Glomerular endothelial cell (primary cell): Measurements from ENCODE around the gene PARP16. TPM values are rescaled to one million over a fixed set of nuclear protein-coding genes. Genes with fewer than 3 reads are reported as not detected.
"Not testable (repeated sequence)": the region's sequence is repeated elsewhere in the genome, so short reads cannot be mapped to it uniquely, and the experiment has no call there.

Source experiments
- DNase-seq: peaks from one replicate; pipeline ENCODE4 v3.0.0-alpha.2; 2011; ENCODE audit warnings: low read depth, low spot score; ENCODE audit errors: extremely low read depth
- total RNA-seq: library from RNA; depleted of rRNA; stranded (reverse); fragments of >200 nt; gene quantifications from 2 replicates; pipeline ENCODE4 v1.2.3, GENCODE V29; 2015

The PARP16 gene
- total RNA-seq, 1 donor from 2014 or later, result 9.0 TPM

DNA sequence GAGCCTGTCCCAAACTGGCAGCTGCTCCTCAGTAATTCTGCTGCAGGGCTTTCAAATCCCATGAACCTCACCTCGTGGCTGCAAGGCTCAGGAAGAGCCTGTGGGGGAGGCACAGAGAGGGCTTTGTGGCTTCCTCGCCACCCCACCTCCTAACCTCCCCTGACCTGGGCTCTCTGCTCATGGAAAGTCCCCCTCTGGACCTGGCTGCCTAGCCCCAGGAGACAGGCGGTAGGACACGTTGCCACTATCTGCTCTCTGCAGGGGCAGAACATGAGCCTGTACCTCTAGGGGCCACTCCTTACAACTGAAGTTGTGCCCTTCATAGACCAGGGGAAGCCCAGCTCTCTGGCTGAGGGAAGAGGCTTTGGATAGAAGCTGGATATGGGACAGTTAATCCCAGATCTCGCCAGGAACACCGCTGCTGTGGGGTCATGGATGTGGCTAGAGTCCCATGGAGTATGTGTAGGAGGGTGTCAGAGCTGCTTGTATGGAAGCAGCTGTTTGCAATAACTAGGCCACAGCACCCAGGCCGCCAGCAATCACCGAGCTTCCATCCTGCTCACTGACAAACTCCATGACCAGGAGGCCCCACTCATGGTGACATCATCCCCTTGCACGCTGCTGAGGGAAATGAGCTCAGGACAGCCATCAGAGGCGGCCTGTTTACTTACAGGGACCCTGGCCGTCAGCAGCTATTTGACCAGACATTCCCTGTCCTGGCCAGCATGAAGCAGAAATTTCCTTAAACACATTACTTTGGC is 41.4 kb downstream of the PARP16 start:
- DNase-seq, result no peak

DNA sequence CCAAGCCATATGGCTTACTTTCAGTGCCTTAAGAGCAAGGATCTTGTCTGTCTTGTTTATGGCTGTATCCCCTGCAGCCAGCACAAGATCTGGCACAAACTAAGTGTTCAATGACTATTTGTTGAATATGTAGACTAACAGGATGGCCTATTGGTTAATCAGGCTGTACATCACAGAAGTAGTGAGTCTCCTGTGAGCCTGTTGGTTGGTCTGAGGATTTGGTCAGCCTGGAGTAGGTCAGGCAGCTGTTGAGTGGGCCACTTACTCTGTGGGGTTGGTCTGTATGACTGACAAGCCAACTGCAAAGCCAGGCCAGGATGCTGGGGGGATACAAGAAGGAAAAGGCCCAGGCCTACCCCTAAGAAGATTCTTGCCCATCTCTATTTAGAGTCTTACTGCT is 42.0 kb downstream of the PARP16 start:
- no peak for DNase-seq

DNA sequence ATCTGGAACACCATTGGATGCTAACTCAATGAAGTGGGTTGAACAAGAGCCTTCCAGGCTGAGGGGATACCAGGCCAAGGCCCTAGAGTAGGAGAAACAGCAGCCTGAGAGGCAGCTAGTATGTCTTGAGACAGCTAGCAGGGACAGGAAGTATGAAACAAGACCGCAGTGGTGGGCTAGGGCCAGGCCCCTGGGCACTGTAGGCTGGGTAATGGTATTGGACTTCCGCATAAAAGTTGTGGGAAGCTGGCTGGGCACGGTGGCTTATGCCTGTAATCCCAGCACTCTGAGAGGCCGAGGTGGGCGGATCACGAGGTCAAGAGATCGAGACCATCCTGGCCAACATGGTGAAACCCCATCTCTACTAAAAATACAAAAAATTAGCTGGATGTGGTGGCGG is 50.2 kb downstream of the PARP16 start:
- not testable (repeated sequence) for DNase-seq

DNA sequence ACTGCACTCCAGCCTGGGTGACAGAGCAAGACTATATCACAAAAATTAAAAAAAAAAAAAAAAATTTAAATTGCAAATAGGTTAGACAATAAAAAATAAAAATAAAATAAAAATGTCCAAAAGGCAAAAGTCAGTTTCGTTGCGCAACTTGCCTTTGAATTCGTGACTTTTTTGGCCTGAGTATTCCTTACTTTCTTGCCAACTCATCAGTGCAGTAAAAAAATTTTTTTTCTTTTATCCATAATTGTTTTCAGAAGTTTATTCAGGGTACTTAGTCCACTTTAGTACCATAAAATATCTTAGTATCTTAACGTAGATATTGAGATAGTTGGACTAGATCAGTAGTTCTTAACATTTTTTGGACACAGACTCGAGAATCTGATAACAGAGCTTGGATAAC is 53.0 kb downstream of the PARP16 start:
- no peak for DNase-seq

DNA sequence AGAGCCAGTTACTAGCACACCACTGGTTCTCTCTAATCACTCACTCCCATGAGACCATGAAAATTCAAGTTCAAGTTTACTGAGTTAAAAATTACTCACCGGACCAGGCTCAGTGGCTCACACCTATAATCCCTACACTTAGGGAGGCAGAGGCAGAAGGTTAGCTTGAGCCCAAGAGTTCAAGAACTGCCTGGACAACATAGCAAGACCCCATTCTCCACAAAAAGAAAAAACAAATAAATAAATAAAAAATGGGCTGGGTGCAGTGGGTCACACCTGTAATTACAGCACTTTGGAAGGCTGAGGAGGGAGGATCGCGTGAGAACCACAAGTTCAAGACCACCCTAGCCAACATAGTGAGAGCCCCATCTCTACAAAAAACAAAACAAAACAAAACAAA is 54.2 kb downstream of the PARP16 start:
- no peak for DNase-seq

DNA sequence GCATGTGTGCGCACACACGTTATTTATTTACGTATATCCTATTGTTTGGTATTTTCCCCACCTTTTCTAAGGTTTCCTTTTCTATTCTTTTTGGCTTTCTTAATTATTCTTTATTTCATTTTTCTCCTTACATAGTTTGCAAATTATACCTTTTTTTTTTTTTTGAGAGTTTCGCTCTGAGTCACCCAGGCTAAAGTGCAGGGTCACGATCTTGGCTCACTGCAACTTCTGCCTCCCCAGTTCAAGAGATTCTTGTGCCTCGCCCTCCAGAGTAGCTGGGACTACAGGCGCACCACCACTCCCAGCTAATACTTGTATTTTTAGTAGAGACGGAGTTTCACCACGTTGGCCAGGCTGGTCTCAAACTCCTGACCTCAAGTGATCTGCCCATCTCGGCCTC is 55.4 kb downstream of the PARP16 start:
- DNase-seq, result no peak

DNA sequence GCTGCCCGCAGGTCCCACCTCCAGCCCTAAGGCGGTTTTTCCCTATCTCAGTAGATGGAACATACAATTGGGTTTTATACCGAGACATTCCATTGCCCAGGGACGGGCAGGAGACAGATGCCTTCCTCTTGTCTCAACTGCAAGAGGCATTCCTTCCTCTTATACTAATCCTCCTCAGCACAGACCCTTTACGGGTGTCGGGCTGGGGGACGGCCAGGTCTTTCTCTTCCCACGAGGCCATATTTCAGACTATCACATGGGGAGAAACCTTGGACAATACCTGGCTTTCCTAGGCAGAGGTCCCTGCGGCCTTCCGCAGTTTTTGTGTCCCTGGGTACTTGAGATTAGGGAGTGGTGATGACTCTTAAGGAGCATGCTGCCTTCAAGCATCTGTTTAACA is 59.8 kb downstream of the PARP16 start:
- DNase-seq, result not testable (repeated sequence)

DNA sequence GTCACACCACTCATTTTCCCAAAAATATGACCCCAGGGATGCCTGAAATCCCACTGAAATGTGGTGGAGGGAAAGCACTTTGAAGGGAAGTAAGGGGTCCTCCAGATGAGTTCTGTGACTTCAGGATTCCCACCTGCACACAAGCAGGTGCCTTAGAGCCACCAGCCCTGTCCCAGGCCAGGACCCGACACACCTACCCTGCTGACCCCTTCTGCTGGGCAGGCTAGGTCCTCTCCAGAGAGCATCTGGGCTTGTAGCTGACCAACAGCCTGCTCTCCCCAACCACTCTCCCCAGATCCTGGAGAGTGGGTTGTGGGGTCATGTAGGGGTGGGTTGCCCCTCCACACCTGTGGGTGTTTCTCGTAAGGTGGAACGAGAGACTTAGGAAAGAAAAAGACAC is 60.5 kb downstream of the PARP16 start:
- no peak for DNase-seq

DNA sequence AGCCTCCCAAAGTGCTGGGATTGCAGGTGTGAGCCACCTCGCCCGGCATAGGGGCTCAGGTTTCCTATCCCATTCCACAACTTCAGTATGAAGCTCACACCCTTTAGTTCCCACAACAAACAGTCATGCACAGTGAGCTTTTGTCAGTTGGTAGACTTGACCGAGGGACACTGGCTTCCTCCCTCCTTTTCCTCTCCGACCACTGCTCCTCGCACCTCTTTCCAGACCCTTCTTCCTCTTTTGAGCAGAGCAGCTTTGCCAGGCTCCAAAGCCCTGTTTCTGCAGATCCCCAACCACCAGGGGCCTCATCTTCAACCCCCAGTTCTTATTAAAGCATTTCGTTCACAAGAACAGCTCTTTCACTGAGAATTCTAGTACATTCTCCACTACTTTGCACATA is 62.7 kb downstream of the PARP16 start:
- DNase-seq, result no peak

DNA sequence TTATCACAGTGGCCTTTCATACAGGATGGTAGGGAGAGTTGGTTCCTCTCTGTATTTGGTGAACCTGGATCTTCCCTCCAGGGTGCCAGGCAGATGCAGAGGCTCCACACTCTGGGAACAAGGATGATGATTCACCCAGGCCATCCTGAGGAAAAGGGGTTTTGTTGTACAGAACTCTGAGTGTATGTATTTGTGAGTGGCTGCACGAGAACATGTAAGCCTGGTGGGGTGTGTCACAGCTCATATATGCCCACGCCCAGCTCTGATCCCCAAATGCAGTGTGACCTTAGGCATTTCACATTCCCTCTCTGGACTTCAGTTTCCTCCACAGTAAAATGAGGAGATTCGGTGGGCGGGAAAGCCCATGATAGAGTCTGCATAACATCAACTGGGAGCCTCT is 63.8 kb downstream of the PARP16 start:
- no peak for DNase-seq

DNA sequence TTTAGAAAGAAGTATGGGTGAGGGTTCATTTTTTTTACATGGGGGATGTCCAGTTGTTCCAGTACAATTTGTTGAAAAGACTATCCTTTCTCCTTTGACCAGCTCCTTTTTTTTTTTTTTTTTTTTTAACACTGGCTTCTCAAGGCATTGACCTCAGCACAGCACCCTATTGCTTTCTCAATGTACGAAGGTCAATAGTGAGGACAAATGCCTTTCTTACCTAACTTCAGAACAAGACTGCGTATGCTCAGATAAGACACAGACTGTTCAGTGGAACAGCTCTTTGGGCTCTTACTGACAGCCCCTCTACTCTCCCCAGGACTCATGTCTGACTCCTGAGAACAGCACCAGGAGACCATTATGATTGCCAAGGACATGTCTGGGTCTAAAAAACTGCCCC is 65.0 kb downstream of the PARP16 start:
- no peak for DNase-seq

DNA sequence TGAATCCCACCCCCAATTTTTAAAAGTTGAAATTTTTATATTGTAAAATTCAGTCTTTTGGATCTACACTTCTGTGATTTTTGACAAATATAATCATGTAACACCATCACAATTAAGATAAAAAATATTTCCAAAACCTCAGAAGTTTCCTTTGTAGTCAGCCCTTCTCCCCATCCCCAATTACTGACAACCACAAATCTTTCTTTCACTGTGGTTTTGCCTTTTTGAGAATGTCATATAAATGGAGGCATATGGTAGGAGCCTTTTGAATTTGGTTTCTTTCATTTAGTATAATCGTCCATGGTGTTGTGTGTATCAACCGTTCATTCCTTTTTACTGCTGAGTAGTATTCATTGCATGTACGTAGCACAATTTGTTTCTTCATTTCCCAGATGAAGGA is 67.5 kb downstream of the PARP16 start:
- no peak for DNase-seq

DNA sequence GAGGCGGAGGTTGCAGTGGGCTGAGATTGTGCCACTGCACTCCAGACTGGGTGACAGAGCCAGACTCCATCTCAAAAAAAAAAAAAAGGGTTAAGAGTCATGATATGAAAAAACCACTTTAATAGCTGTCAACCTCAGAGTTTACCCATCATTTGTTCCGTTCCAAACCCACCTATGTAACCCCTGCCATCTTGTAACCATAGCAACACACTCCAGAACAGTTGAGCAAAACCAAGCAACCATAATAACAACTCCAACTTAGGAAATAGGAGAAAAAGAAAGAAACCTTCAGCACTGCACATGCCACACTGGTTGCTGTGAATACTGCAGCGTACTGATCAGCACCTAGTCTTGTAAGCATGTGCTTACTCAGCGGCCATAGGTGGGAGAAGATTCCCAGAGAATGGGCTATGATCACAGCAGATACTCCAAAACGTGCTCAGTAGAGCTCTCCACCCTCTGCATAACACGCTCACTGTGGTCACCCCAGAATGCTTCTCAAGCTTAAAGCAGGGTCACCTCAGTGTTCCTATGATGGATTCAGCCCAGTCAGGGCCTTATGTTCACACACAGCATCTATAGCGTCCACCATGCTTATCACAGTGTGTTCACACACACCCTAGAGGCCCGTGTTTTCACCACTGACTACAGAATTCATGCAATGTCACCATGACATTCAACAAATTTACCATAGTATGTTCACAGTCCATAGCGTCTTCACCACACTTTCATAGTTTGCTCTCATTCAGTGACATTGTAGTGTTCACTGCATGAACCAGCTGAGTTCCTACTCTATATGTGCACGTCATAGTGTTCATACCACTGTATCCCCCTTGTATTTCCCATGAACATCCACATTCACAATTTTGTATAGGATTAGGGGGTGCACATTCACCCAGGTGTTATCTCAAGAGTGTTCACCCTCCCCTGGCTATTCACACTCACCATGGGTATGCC is 68.9 kb downstream of the PARP16 start:
- no peak for DNase-seq

DNA sequence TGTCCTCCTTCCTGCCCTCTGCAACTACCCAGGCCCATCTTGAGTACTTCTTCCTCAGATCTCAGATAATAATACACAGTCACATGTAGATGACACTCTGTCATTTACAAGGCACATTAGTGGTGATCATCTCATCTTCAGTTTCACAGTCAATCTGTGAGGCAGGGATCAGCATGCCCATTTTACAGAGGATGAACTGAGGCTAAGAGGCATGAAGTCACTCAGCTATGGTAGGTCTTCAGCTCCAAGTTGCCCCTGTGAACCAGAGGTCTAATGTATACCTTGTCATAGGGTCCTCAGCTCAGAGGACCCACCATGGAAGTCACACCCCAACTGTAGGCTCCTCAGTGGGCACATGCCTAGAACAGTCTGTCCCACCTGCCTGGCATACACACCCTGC is 71.2 kb downstream of the PARP16 start:
- no peak for DNase-seq

DNA sequence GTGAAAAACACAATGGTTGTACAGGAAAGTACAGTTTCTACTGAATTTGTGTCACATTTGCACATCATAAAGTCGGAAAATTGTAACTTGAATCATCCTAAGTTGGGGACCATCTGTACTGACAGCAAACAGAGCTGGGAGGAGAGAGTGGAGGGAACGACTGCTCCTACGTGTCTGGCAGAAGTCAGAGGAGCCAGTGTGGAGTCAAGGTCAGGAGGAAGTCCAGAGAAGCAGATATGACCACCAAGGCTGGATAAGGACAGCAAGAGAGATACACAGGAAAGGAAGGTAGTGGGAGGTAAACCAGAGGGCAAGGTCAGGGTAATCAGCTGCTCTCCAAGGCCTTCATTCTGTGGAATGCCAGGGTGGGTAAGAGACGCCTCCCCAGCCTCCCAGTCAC is 72.7 kb downstream of the PARP16 start:
- DNase-seq, result no peak

DNA sequence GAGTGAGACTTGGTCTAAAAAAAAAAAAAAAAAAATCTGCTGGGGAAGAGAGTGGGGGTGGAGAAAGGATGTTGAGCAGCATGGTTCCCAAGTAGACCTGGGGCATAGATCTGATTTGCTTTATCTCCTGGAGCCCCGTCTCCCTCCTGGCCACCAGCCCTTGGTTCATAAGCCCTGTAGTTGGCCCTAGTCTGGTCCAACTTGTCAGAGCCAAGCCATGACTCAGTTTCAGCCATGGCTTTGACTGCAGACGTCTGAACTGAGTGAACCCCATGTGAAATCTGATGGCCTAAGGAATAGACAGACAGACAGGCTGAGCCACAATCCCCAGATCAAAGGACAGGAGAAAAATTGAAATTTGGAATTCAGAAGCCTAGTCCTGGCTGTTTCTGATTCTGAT is 73.4 kb downstream of the PARP16 start:
- no peak for DNase-seq

DNA sequence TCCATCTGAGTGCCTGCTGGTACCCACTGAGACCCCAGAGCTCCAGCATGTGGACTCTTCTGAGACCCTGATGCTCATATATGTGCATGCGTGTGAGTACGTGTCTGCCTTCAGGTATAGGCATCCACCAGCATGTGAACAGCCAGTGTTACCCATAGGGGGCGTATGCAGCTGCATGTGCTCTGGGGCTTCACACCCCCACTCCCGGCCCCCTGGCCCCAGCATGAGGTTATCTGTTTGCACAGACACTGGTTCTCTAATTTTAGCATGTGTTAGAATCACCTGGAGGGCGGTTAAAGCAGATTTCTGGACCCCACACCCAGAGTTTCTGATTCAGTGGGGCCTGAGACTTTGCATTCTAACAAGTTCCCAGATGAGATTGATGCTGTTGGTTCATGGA is 74.6 kb downstream of the PARP16 start:
- DNase-seq, result no peak

DNA sequence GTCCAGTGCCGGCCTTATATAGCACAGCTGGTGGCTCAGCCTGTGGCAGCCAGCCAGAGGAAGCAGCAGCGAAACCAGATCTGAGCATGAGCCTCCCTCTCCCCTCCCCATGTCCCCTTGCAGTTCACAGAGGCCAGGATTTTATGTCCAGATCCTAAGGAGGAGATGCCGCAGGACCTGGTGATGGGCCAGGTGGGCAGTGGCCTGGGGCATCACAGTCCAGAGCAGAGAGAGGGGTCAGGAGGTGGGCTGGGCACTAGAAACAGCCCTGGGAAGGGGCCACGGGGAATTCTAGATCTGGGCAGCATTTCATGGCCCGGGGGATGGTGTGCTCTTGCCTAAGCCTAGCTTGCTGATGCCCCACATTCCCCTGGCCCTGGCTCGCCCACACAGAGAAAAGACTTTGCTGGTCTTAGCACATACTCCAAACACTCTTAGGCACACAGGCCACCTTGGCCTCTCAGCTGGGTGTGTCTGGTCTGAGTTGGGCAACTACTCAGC is 75.2 kb downstream of the PARP16 start:
- DNase-seq, result no peak

DNA sequence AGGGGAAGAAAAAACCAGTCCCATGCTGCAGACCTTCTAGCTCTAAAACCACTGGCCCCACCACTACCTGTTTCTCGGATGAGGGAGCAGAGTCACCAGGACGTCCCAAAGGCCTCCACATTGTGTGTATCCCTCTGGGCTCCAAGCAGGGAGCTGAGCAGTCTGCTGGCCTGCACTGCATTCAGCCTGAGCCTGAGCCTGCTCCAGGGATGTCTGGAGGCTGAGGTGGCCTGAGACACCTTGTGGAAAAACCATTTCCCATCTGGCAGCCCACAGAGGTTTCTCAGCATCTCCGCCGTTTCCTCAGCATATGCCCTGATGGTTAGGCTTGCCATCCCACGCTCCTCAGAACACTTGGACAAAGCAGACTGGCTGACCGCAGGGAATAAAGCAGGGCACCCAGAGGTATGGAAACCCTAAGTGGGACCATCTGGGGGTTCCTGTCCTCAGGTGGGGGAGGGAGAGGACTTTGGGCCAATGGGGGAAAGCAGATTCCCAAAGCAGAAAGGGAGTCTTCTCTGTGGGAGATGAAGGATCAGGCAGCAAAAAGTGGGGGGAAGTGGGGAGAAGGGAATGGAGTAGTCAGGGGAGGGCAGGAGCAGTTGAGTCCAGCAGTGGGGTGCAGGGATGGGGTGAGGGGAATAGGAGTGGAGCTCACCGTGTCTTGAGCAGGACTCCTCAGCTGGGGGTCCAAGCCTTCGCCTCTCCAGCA is 75.8 kb downstream of the PARP16 start, which contains the start of gene CILP:
Gene CILP (minus strand): TSS at position 704 of the 712 bp plus-strand sequence. CDS start 1,718 bp downstream, outside the sequence.
- DNase-seq, result no peak

DNA sequence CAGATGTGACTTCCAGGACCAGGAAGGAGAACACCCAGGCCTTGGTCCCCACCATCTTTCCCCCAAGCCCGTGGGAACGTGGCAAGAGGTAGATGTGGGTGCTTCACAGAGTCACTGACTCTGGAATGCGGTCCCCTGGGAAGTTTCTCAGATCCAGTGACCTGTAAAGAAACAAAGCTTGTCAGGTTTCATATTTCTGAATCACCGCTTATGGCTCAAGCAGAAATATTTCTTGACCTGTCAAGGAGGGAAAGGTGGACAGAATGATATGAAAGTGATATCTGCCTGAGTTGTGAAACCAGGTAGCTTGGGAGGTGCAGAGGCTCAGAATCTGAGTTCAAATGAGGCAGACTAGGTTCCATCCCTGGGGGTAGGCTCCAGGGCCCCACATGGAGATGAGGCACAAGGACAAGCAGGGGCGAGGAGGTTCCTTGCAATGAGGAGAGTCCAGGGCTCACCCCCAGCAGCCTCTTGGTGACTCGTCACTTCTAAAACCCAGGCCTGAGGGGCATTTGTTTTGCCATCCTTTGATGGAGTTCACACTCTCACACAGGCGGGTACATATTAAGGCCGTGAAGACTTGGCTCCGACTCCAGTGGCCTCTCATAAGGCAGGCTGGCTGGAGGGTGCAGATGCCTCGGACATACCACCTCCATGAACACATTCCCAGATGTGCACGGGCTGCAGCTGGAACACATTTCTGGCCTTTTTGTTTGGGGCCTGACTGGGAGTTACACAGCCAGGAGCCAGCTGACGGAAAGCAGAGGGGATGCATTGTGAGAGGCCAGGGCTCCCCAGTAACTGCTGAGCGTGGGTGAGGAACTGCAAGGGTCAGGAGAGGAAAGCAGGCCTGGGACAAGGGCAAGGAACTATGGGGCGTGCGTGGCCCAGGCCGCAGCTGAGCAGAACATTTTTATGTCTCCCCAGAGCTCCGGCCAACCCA is 76.7 kb downstream of the PARP16 start:
- DNase-seq, result no peak
